SK-N-SH (cell line): ENCODE data around the gene BMP6. TPM values are rescaled to one million over a fixed set of nuclear protein-coding genes. Genes with fewer than 3 reads are reported as not detected.

Source experiments
- CTCF ChIA-PET: fragments of 300-600, 350-600 bp; formaldehyde crosslinking; extraction: SDS; loops from one replicate; lab custom pipeline; 2021; lab: Yijun Ruan, JAX
- POLR2A ChIA-PET: fragments of 350-600 bp; sonication (Branson Sonifier 250); formaldehyde crosslinking; extraction: SDS; loops from one replicate; lab custom pipeline; 2020; ENCODE audit warnings: antibody characterized with exemption, inconsistent platforms; lab: Yijun Ruan, JAX
- DNase-seq: peaks from one replicate; pipeline ENCODE4 v3.0.0; 2012
- H2AFZ ChIP-seq: fragments of 200-600 bp; sonication (generic); 2 replicates; pipeline ENCODE4 v1.8.1; 2016; ENCODE audit warnings: antibody characterized with exemption, mild to moderate bottlenecking, low read depth
- H3F3A ChIP-seq: fragments of 200-600 bp; sonication (generic); replicated peaks from 2 replicates; pipeline ENCODE3; 2016; ENCODE audit warnings: antibody characterized with exemption, mild to moderate bottlenecking; ENCODE audit not compliant: insufficient read depth
- H3K27ac ChIP-seq, 2 experiments: fragments of 200-500 bp in 1 of 2; fragments of 200-600 bp in 1 of 2; sonication (Bioruptor generic) in 1 of 2; sonication (generic), shearing (Covaris generic) in 1 of 2; 2 replicates each; pipeline versions ENCODE4 v1.5.1 to v1.6.1; 2014 to 2016; ENCODE audit warnings: low read depth in 2 of 2, inconsistent platforms in 1 of 2, low read length in 1 of 2, mild to moderate bottlenecking in 1 of 2, mixed read lengths in 1 of 2
- H3K27me3 ChIP-seq: fragments of 200-600 bp; sonication (generic), shearing (Covaris generic); 2 replicates; pipeline ENCODE4 v1.6.1; 2016; ENCODE audit warnings: mixed run types; ENCODE audit not compliant: insufficient read depth
- H3K36me3 ChIP-seq, 2 experiments: fragments of 200-500 bp in 1 of 2; fragments of 200-600 bp in 1 of 2; sonication (Bioruptor generic) in 1 of 2; sonication (generic) in 1 of 2; replicated peaks in 1 of 2; 2 replicates each; pipeline versions ENCODE3 to v1.5.1; 2014 to 2016; ENCODE audit warnings: low read length in 1 of 2, mild to moderate bottlenecking in 1 of 2; ENCODE audit not compliant: insufficient read depth in 2 of 2, control insufficient read depth in 1 of 2
- H3K4me1 ChIP-seq, 2 experiments: fragments of 200-500 bp in 1 of 2; fragments of 200-600 bp in 1 of 2; sonication (Bioruptor generic) in 1 of 2; sonication (generic), shearing (Covaris generic) in 1 of 2; 2 replicates each; pipeline versions ENCODE4 v1.5.1 to v1.6.1; 2014 to 2016; ENCODE audit warnings: low read depth in 1 of 2, low read length in 1 of 2, mixed run types in 1 of 2; ENCODE audit not compliant: insufficient read depth in 2 of 2, control insufficient read depth in 1 of 2
- H3K4me2 ChIP-seq: fragments of 200-600 bp; sonication (generic), shearing (Covaris generic); 2 replicates; pipeline ENCODE4 v1.6.1; 2017; ENCODE audit warnings: mixed run types
- H3K4me3 ChIP-seq, 2 experiments: fragments of 200-500 bp in 1 of 2; fragments of 200-600 bp in 1 of 2; sonication (Bioruptor generic) in 1 of 2; sonication (generic), shearing (Covaris generic) in 1 of 2; 2 replicates each; pipeline versions ENCODE4 v1.5.1 to v1.8.1; 2014 to 2016; ENCODE audit warnings: low read depth in 2 of 2, inconsistent platforms in 1 of 2, low read length in 1 of 2, mild to moderate bottlenecking in 1 of 2, mixed read lengths in 1 of 2, moderate library complexity in 1 of 2
- H3K79me2 ChIP-seq: fragments of 200-600 bp; sonication (generic); 2 replicates; pipeline ENCODE4 v1.8.1; 2017; ENCODE audit warnings: mild to moderate bottlenecking; ENCODE audit not compliant: insufficient read depth
- H3K9ac ChIP-seq: fragments of 200-600 bp; sonication (generic); 2 replicates; pipeline ENCODE4 v1.6.1; 2017; ENCODE audit warnings: mixed run types
- H3K9me2 ChIP-seq: fragments of 200-600 bp; sonication (generic); 2 replicates; pipeline ENCODE4 v1.6.1; 2017; ENCODE audit warnings: mixed run types
- H3K9me3 ChIP-seq: fragments of 200-600 bp; sonication (generic); 2 replicates; pipeline ENCODE4 v1.6.1; 2017; ENCODE audit warnings: mixed run types, mild to moderate bottlenecking, moderate library complexity
- H4K20me1 ChIP-seq: fragments of 200-600 bp; sonication (generic); 2 replicates; pipeline ENCODE4 v1.6.1; 2017; ENCODE audit warnings: mild to moderate bottlenecking, mixed run types; ENCODE audit not compliant: insufficient read depth
- CHD2 ChIP-seq: fragments of 150-350 bp; IDR thresholded peaks from 2 replicates; pipeline ENCODE4 v1.6.1; 2018; ENCODE audit warnings: low read length; ENCODE audit not compliant: partially characterized antibody
- EP300 ChIP-seq, 2 experiments: IDR thresholded peaks; 2 replicates each; pipeline versions ENCODE4 v1.4.0 to v1.6.1; 2012; ENCODE audit warnings: borderline replicate concordance in 1 of 2, low read depth in 1 of 2, low read length in 1 of 2
- EZH2phosphoT487 ChIP-seq: fragments of 200-600 bp; sonication (generic); IDR thresholded peaks from 2 replicates; pipeline ENCODE4 v1.6.1; 2017; ENCODE audit warnings: low read depth, mixed run types, mild to moderate bottlenecking, antibody characterized with exemption, moderate library complexity, borderline replicate concordance
- GATA2 ChIP-seq: sonication (generic); formaldehyde crosslinking; IDR thresholded peaks from 2 replicates; pipeline ENCODE4 v1.5.0; 2020; ENCODE audit warnings: mild to moderate bottlenecking, missing genetic modification reagents
- JUND ChIP-seq: IDR thresholded peaks from 2 replicates; pipeline ENCODE4 v1.4.0; 2012
- MEF2A ChIP-seq: IDR thresholded peaks from 2 replicates; pipeline ENCODE4 v1.4.0; 2012; ENCODE audit warnings: low read depth, borderline replicate concordance
- PBX3 ChIP-seq: IDR thresholded peaks from 2 replicates; pipeline ENCODE4; 2012
- RCOR1 ChIP-seq: fragments of 150-350 bp; IDR thresholded peaks from 2 replicates; pipeline ENCODE4 v1.6.1; 2017; ENCODE audit warnings: antibody characterized with exemption, low read length
- RXRA ChIP-seq: IDR thresholded peaks from 2 replicates; pipeline ENCODE4 v1.4.0; 2012; ENCODE audit warnings: low read depth, mild to moderate bottlenecking, borderline replicate concordance
- TAF1 ChIP-seq: IDR thresholded peaks from 2 replicates; pipeline ENCODE4 v1.6.1; 2012; ENCODE audit warnings: low read depth, mild to moderate bottlenecking, low read length, moderate library complexity, borderline replicate concordance
- WGBS: methylation state at CpG from one replicate; pipeline ENCODE4 v1.1.6; 2017; ENCODE audit warnings: low lambda C conversion rate; 5-methylcytosine and 5-hydroxymethylcytosine counted together
- polyA plus RNA-seq, 3 experiments: library from polyadenylated mRNA; depleted of rRNA; stranded (reverse); fragments of >200 nt; gene quantifications; 2 replicates each; pipeline ENCODE4 v1.2.3, GENCODE V29; 2012
- TF ChIP-seq, protein P1 (sequence below): fragments of 150-350 bp; IDR thresholded peaks from 2 replicates; pipeline ENCODE4 v1.6.1; 2016; ENCODE audit warnings: mild to moderate bottlenecking, low read depth, low read length
- TF ChIP-seq, protein P2 (sequence below): IDR thresholded peaks from 2 replicates; pipeline ENCODE4 v1.4.0; 2012; ENCODE audit warnings: low read depth, borderline replicate concordance
- TF ChIP-seq, protein P3 (sequence below): IDR thresholded peaks from 2 replicates; pipeline ENCODE4 v1.4.0; 2012; ENCODE audit warnings: low read depth, borderline replicate concordance

Gene BMP6
- polyA plus RNA-seq, 1 of the 3 experiments (the other 2 are of a cell fraction): not detected

DNA sequence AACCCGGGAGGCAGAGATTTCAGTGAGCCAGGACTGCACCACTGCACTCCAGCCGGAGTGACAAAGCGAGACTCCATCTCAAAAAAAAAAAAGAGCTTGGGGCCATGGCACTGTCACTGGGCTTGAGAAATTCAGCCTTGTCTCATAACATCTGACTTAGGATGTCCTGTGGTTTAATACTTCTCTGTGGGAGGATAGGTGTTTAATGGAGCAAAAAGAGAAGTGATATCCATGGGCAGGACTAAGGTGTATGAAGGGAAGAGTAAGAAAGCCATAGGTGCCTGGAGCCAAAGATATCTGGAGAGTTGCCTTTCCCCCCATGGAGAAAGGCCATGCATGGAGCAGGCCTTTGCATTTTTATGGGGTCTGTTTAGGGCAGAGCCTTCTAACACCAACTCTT lies 11.2 kb downstream of the BMP6 start:
- POLR2A ChIA-PET: no interaction called here
- H3K27me3 ChIP-seq: peaks cover 19% of the 10 kb centered on the region; the same call in 1 of the 2 replicates
- H3K9me2 ChIP-seq: no peaks in the 10 kb centered on the region
- no peak overlapping the region for H3K4me2 ChIP-seq
- H3K4me1 ChIP-seq: no peaks in the 10 kb centered on the region
- TF ChIP-seq TAF1 (no peak), RCOR1 (no peak), JUND (no peak), MEF2A (no peak), RXRA (no peak), CHD2 (no peak), EP300 (IDR thresholded peaks at IDR 0.05; ENCODE audit: borderline replicate concordance in 1 of 2, low read depth in 1 of 2, low read length in 1 of 2) (no peak)
- TF ChIP-seq, protein P1, sequence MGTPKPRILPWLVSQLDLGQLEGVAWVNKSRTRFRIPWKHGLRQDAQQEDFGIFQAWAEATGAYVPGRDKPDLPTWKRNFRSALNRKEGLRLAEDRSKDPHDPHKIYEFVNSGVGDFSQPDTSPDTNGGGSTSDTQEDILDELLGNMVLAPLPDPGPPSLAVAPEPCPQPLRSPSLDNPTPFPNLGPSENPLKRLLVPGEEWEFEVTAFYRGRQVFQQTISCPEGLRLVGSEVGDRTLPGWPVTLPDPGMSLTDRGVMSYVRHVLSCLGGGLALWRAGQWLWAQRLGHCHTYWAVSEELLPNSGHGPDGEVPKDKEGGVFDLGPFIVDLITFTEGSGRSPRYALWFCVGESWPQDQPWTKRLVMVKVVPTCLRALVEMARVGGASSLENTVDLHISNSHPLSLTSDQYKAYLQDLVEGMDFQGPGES: no peak
- H3K27ac ChIP-seq: no peak overlapping the region
- H3K36me3 ChIP-seq: no peaks in the 10 kb centered on the region
- no peak overlapping the region for H2AFZ ChIP-seq
- no peaks in the 10 kb centered on the region for H3F3A ChIP-seq
- no peaks in the 10 kb centered on the region for H3K9me3 ChIP-seq
- 22% methylated on average over 3 of the region's 3 CpGs for WGBS
- H3K9ac ChIP-seq: no peak overlapping the region
- CTCF ChIA-PET: no interaction called here
- no peak for DNase-seq
- H3K79me2 ChIP-seq: no peaks in the 10 kb centered on the region
- no peaks in the 10 kb centered on the region for H4K20me1 ChIP-seq
- H3K4me3 ChIP-seq: no peak overlapping the region

DNA sequence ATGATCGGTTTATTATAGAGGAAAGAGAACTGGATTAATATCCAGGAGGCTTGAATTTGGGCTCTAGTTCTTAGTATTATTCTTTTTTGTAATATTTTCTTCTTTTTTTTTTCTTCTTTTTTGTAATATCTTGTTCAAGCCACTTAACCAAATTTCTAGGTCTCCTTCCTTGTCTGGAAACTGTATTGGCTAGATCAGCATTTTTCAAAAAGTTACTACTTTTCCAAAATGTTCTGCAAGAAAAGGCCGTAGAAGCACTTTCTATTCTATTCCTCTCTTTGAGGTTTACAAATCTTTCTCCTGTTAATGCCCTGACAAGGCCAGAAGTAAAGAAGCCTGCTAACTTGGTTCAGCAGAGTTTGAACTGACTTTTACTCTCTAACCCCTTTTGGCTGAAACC lies 12.0 kb downstream of the BMP6 start:
- TF ChIP-seq, protein P2, sequence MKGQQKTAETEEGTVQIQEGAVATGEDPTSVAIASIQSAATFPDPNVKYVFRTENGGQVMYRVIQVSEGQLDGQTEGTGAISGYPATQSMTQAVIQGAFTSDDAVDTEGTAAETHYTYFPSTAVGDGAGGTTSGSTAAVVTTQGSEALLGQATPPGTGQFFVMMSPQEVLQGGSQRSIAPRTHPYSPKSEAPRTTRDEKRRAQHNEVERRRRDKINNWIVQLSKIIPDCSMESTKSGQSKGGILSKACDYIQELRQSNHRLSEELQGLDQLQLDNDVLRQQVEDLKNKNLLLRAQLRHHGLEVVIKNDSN: no peak
- TF ChIP-seq EZH2phosphoT487 (no peak), CHD2 (no peak), PBX3 (no peak), GATA2 (CRISPR knock-in tag) (no peak)
- TF ChIP-seq, protein P3, sequence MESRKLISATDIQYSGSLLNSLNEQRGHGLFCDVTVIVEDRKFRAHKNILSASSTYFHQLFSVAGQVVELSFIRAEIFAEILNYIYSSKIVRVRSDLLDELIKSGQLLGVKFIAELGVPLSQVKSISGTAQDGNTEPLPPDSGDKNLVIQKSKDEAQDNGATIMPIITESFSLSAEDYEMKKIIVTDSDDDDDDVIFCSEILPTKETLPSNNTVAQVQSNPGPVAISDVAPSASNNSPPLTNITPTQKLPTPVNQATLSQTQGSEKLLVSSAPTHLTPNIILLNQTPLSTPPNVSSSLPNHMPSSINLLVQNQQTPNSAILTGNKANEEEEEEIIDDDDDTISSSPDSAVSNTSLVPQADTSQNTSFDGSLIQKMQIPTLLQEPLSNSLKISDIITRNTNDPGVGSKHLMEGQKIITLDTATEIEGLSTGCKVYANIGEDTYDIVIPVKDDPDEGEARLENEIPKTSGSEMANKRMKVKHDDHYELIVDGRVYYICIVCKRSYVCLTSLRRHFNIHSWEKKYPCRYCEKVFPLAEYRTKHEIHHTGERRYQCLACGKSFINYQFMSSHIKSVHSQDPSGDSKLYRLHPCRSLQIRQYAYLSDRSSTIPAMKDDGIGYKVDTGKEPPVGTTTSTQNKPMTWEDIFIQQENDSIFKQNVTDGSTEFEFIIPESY: no peak
- peaks cover 19% of the 10 kb centered on the region; the same call in 1 of the 2 replicates for H3K27me3 ChIP-seq
- no peaks in the 10 kb centered on the region for H3K9me3 ChIP-seq
- H3K27ac ChIP-seq: no peak overlapping the region
- ChIA-PET CTCF (no interaction called here), POLR2A (no interaction called here)
- no peaks in the 10 kb centered on the region for H3F3A ChIP-seq
- no peaks in the 10 kb centered on the region for H3K79me2 ChIP-seq
- H4K20me1 ChIP-seq: no peaks in the 10 kb centered on the region
- no peak overlapping the region for H3K4me3 ChIP-seq
- H3K4me2 ChIP-seq: no peak overlapping the region
- WGBS: 25% methylated on average over 2 of the region's 2 CpGs
- H2AFZ ChIP-seq: no peak overlapping the region
- no peaks in the 10 kb centered on the region for H3K9me2 ChIP-seq
- no peak overlapping the region for H3K9ac ChIP-seq
- no peaks in the 10 kb centered on the region for H3K4me1 ChIP-seq
- no peak for DNase-seq
- H3K36me3 ChIP-seq: no peaks in the 10 kb centered on the region
